IPS-18a (cell line): Measurements from ENCODE around the gene ENDOD1.
"Not testable (repeated sequence)": the region's sequence is repeated elsewhere in the genome, so short reads cannot be mapped to it uniquely, and the experiment has no call there.

Experiments
- H3K27ac ChIP-seq: one replicate; pipeline ENCODE4 v1.5.1; 2013; ENCODE audit warnings: low read length
- H3K27me3 ChIP-seq: one replicate; pipeline ENCODE4 v1.6.1; 2013; ENCODE audit warnings: mild to moderate bottlenecking, low read length; ENCODE audit not compliant: control insufficient read depth, insufficient read depth
- H3K36me3 ChIP-seq: one replicate; pipeline ENCODE4 v1.6.1; 2013; ENCODE audit warnings: low read depth, low read length; ENCODE audit not compliant: control insufficient read depth
- H3K4me1 ChIP-seq: one replicate; pipeline ENCODE4 v1.6.1; 2013; ENCODE audit warnings: low read depth, low read length; ENCODE audit not compliant: control insufficient read depth
- H3K4me3 ChIP-seq: one replicate; pipeline ENCODE4 v1.5.1; 2013; ENCODE audit warnings: low read length
- H3K9ac ChIP-seq: one replicate; pipeline ENCODE4 v1.6.1; 2013; ENCODE audit warnings: mild to moderate bottlenecking, low read length, moderate library complexity
- H3K9me3 ChIP-seq: one replicate; pipeline ENCODE4 v1.6.1; 2013; ENCODE audit warnings: low read depth, low read length; ENCODE audit not compliant: control insufficient read depth

Gene ENDOD1

GRCh38 chr11:95135880-95136279 is 46.2 kb downstream of the ENDOD1 start:
- H3K9me3 ChIP-seq: no peaks in the 10 kb centered on the region
- peaks cover 3% of the 10 kb centered on the region for H3K27me3 ChIP-seq
- no peaks in the 10 kb centered on the region for H3K4me1 ChIP-seq
- no peak overlapping the region for H3K4me3 ChIP-seq
- no peaks in the 10 kb centered on the region for H3K36me3 ChIP-seq
- H3K27ac ChIP-seq: no peak overlapping the region
- H3K9ac ChIP-seq: no peak overlapping the region

DNA sequence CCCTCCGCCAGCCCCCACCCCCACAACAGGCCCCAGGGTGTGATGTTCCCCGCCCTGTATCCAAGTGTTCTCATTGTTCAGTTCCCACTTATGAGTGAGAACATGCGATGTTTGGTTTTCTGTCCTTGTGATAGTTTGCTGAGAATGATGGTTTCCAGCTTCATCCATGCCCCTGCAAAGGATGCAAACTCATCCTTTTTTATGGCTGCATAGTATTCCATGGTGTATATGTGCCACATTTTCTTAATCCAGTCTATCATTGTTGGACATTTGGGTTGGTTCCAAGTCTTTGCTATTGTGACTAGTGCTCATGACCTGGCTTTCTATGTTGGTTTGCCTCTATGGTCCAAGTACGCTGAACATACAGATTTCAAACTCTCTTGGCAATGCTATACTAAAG is 47.1 kb downstream of the ENDOD1 start:
- not testable (repeated sequence) for H3K4me3 ChIP-seq, H3K9ac ChIP-seq, H3K36me3 ChIP-seq, H3K27ac ChIP-seq, H3K9me3 ChIP-seq, H3K27me3 ChIP-seq, H3K4me1 ChIP-seq

DNA sequence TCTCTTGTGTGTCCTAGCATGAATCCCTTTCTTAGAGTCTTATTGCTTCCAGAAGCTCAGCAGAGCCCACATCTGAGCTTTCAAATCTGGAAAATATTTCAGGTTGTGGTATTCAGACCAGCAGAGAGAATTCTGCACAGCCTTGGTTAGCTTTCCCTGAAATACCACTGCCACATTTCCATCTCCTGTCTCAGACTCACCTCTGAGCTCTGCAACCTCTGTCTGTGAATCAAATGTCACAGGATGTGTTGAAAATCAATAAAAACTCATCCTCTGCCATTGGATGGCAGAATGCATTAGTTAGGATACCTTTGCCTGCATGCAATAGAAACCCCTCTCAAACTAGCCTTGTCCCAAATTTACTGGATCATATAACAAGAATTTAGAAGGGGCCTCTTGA is 47.7 kb downstream of the ENDOD1 start:
- no peaks in the 10 kb centered on the region for H3K9me3 ChIP-seq
- H3K27ac ChIP-seq: no peak overlapping the region
- no peak overlapping the region for H3K4me3 ChIP-seq
- peaks cover 8% of the 10 kb centered on the region for H3K27me3 ChIP-seq
- H3K36me3 ChIP-seq: no peaks in the 10 kb centered on the region
- H3K4me1 ChIP-seq: no peaks in the 10 kb centered on the region
- H3K9ac ChIP-seq: no peak overlapping the region

GRCh38 chr11:95138448-95138847 is 48.8 kb downstream of the ENDOD1 start:
- H3K27me3 ChIP-seq: peaks cover 15% of the 10 kb centered on the region
- no peak overlapping the region for H3K4me3 ChIP-seq
- H3K9me3 ChIP-seq: no peaks in the 10 kb centered on the region
- H3K36me3 ChIP-seq: no peaks in the 10 kb centered on the region
- H3K9ac ChIP-seq: no peak overlapping the region
- no peak overlapping the region for H3K27ac ChIP-seq
- H3K4me1 ChIP-seq: no peaks in the 10 kb centered on the region

- Histone ChIP-seq H3K9ac (no peak overlapping the region), H3K27me3 (peaks cover 36% of the 10 kb centered on the region), H3K27ac (no peak overlapping the region), H3K4me3 (no peak overlapping the region), H3K36me3 (no peaks in the 10 kb centered on the region), H3K4me1 (no peaks in the 10 kb centered on the region), H3K9me3 (no peaks in the 10 kb centered on the region)
Measured at GRCh38 chr11:95140397-95141033, 50.9 kb downstream of the ENDOD1 start.

DNA sequence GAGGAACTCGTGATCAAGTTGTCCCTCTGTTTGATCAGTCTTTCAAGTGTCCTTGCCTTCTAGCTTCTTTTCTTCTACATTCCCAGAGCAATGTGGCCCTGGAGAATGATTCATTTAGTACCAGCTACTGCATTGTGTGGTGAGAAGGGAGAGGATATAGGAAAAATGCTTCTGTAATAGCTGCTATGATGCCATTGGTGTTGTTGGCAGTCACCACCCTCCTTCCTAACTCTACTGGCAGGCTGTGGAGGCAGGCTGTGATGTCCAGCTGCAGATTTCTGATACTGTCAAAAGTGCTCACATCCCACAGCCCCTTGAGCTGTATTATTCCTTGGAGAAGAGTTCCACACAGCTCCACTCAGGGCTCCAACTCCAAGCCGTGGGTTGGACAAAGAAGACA is 52.8 kb downstream of the ENDOD1 start:
- Histone ChIP-seq H3K27ac (no peak overlapping the region), H3K4me3 (no peak overlapping the region), H3K9me3 (no peaks in the 10 kb centered on the region), H3K4me1 (no peaks in the 10 kb centered on the region), H3K36me3 (no peaks in the 10 kb centered on the region), H3K9ac (no peak overlapping the region), H3K27me3 (peaks cover 55% of the 10 kb centered on the region)

GRCh38 chr11:95143106-95143681 is 53.5 kb downstream of the ENDOD1 start:
- Histone ChIP-seq H3K4me3 (no peak overlapping the region), H3K27ac (no peak overlapping the region), H3K36me3 (no peaks in the 10 kb centered on the region), H3K9ac (no peak overlapping the region), H3K27me3 (peaks cover 63% of the 10 kb centered on the region), H3K4me1 (no peaks in the 10 kb centered on the region), H3K9me3 (no peaks in the 10 kb centered on the region)

DNA sequence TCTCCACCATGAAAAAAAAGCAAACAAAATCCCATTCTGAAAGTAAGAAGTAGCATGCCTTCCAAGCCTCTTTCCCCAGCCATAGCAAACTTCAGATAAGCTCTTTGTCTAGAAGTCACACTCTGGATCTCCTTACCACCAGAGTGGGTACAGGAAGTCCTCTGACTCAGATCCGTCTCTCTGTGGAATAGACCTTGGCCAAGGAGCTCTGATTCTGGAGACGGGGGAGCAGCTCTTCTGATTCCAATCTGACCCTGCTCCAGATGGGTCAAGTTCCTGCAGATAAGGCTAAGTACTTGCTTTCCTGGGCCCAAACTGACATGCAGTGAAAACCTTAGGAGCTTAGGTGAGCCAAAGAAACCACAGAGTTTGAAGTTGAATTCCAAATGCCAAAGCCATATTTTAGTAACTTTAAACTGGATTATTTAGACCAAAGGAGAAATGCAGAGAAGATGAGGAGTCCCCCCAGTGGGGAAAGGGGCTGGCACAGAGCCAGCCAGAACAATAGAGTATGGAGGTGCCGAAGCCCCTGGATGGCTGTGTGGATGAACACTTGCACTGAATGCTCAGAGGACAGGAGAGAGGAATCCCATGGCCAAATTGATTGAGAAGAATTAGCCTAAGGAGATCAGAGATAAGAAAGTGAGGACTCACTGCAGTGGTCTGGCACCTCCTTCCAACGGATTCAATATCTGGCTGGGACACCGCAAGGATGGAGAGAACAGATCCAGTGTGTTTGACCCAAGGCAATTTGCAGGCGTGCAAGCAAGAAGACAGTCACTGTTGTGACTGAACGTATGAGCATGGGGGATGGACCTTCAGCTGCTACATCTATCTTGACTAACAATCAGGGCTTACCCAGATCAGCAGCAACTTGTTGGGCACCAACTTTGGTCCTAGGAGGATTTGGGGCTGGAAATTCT is 54.9 kb downstream of the ENDOD1 start:
- H3K9me3 ChIP-seq: no peaks in the 10 kb centered on the region
- H3K4me1 ChIP-seq: peaks cover 2% of the 10 kb centered on the region
- H3K27ac ChIP-seq: no peak overlapping the region

DNA sequence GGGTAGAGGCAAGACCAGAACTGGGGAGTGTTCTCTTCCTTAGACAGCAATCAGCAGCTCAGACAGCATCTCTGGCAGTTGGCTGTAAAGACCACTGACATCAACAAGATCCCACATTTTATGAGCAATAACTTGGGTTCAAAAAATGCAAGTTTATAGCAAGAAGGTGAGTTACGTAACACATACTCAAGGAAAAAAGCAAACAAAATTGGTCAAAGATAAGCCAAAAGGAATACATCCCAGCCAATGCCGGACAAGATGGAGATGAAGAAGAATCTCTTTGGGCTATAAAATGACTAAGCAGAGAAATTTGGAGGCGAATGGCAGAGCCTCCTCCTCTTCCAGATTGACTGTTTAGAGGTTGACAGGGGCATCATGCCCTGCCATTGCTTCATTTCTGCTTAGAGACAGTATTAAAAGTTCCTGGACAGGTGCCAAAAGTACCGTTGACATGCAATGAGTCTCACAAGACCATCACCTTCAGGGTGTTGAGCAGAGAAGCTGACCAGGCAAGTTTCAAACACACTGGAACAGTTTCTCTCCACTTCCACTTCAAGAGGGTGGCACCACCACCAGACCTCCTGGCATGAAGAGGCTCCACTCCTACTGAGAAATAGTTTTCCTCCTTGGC is 55.9 kb downstream of the ENDOD1 start:
- H3K4me1 ChIP-seq: peaks cover 10% of the 10 kb centered on the region
- H3K9me3 ChIP-seq: no peaks in the 10 kb centered on the region
- H3K4me3 ChIP-seq: no peak overlapping the region
- H3K9ac ChIP-seq: no peak overlapping the region
- no peak overlapping the region for H3K27ac ChIP-seq
- H3K27me3 ChIP-seq: peaks cover 86% of the 10 kb centered on the region
- H3K36me3 ChIP-seq: no peaks in the 10 kb centered on the region

More for the DNA sequence above, 54.9 kb downstream of the ENDOD1 start:
- no peaks in the 10 kb centered on the region for H3K36me3 ChIP-seq
- H3K27me3 ChIP-seq: peaks cover 76% of the 10 kb centered on the region
- H3K9ac ChIP-seq: no peak overlapping the region
- H3K4me3 ChIP-seq: no peak overlapping the region

- H3K27ac ChIP-seq: no peak overlapping the region
- no peaks in the 10 kb centered on the region for H3K36me3 ChIP-seq
- H3K4me1 ChIP-seq: peaks cover 10% of the 10 kb centered on the region
- H3K9ac ChIP-seq: no peak overlapping the region
- peaks cover 85% of the 10 kb centered on the region for H3K27me3 ChIP-seq
- H3K4me3 ChIP-seq: no peak overlapping the region
- H3K9me3 ChIP-seq: no peaks in the 10 kb centered on the region
Measured at GRCh38 chr11:95147364-95147905, 57.8 kb downstream of the ENDOD1 start.

DNA sequence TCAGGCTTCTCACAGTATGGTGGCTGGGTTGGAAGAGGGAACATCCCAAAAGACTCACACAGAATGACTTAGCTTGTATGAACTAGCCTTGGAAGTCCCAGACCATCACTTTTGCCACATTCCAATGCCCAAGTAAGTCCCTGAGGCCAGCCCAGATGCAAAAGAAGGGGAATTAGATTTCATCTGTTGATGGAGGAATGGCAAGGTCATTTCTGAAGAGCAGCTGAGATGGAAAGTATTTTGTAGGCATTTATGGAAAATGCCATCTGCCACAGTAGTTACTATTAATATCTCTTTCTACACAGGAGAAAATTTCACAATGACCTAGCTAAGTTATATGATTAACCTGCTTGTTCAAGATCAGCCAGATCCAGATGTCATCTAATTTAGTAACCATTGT is 58.8 kb downstream of the ENDOD1 start:
- Histone ChIP-seq H3K4me1 (peaks cover 10% of the 10 kb centered on the region), H3K9me3 (no peaks in the 10 kb centered on the region), H3K9ac (no peak overlapping the region), H3K27me3 (peaks cover 79% of the 10 kb centered on the region), H3K27ac (no peak overlapping the region), H3K4me3 (no peak overlapping the region), H3K36me3 (no peaks in the 10 kb centered on the region)
